ENCODE measurements around the gene MPDZ.

MPDZ gene

DNA sequence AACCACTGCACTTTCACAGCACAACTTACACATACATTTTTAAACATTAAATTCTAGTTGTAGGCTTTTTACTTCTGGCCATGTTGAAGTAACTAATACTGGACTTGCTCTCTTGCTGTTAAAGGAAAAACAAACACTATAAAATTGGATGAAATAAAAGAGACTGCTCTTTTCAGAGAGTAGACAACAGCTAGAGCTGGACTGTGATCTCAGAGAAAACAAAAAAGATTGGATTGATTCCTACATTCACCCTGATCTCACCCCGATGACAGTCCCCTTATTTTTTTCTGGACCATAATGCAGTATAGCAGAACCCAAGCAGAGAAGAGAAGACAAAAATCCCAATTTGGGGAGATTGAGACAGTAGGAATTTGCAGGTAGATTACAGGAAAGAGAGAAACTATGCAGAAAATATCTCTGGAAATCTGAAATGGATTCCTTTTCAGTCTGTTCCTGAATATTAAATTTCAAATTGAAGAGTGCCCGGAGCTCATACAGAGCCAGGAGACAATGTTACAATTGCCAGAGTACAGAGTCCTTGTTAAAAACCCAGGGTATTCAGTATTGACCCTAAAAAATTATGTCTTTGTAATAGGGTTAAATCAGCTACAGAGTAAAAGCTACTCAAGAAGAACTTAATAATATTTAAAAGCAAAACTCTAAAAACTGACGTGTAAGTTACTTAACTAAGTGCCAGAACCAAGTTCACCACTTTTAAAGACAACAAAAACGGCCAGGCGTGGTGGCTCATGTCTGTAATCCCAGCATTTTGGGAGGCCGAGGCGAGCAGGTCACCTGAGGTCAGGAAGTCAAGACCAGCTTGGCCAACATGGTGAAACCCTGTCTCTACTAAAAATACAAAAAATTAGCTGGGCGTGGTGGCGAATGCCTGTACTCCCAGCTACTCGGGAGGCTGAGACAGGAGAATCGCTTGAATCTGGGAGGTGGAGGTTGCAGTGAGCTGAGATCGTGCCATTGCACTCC, 208.6 kb downstream of the MPDZ start:
- no peak for DNase-seq

- DNase-seq, result no peak
Measured at GRCh38 chr9:13069498-13069897, 210.0 kb downstream of the MPDZ start.

GRCh38 chr9:13064676-13065075, 214.8 kb downstream of the MPDZ start:
- no peak for DNase-seq

DNA sequence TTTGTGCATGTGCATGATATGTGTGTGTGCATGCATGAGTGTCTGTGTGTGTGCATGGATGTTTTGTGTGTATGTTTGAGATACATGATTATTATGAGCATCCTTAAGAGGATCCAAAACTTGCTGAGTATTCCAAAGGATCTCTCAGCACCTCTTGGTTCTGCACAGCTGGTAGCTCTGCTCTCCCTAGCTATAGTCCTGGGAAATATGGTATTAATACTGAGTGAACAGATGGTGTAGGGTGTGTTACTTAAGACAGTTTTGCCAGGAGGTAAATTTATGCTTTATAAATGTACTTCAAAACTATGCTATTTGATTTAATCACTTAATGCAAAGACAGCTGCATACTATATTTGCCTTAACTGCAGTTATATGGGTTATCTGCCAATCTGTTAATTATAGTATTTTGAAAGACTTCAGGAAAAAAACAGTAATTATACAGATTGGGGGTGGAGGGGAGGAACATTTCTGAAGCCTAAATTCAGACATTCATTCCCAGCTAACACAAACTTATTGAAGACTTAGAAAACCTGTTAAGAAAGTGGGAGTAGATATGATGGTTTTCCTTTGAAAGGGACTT, 215.5 kb downstream of the MPDZ start:
- no peak for DNase-seq

- DNase-seq, result no peak
Measured at GRCh38 chr9:13061390-13061789, 218.1 kb downstream of the MPDZ start.

Measured in OCI-M1 (cell line).